HT1080 (cell line): Measurements from ENCODE around the gene NUDT16L1. TPM values are rescaled to one million over a fixed set of nuclear protein-coding genes. Genes with fewer than 3 reads are reported as not detected.
A peak's percentile ranks its signal among the peaks of the same experiment; 100 is the strongest.

Experiments
- DNase-seq: peaks from one replicate; pipeline ENCODE4 v3.0.0-alpha.2; 2015; ENCODE audit warnings: low read depth
- total RNA-seq: library from RNA; depleted of rRNA; stranded (reverse); fragments of >200 nt; shearing (Covaris generic); gene quantifications from 2 replicates; pipeline ENCODE4 v1.2.3, GENCODE V29; 2014

Gene NUDT16L1
- total RNA-seq, 1 experiment from 2014 or later, result 27.3 TPM

DNA sequence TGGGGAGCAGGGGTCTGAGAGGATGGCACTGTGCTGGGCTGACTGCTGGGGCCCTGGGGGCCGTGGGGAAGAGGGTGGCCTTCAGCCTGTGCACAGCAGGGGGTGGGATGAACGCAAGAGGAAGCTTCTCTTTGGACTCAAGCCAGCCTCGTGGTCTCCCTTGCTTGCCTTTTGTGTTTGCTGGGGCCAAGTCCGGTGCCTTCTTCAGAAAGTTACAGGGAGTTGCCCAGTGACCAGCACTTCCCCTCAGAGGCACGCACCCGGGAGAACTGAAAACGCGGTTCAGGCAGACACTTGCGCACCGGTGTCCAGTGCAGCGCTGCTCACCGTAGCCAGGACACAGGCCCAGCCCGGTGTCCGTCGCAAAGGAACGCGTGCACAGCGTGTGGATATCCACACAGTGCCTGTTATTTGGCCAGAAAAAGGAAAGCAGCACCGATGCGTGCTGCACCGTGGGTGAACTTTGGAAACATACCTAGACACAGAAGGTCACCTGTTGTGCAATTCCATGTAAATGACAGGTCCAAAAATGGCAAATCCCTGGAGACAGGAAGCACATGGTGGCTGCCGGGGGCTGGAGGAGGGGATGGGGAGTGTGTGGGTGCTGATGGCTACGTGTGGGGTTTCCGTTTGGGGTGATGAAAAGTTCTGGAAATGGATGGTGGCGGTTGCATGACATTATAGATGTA lies 29.4 kb upstream of the NUDT16L1 start:
- DNase-seq, result no peak

DNA sequence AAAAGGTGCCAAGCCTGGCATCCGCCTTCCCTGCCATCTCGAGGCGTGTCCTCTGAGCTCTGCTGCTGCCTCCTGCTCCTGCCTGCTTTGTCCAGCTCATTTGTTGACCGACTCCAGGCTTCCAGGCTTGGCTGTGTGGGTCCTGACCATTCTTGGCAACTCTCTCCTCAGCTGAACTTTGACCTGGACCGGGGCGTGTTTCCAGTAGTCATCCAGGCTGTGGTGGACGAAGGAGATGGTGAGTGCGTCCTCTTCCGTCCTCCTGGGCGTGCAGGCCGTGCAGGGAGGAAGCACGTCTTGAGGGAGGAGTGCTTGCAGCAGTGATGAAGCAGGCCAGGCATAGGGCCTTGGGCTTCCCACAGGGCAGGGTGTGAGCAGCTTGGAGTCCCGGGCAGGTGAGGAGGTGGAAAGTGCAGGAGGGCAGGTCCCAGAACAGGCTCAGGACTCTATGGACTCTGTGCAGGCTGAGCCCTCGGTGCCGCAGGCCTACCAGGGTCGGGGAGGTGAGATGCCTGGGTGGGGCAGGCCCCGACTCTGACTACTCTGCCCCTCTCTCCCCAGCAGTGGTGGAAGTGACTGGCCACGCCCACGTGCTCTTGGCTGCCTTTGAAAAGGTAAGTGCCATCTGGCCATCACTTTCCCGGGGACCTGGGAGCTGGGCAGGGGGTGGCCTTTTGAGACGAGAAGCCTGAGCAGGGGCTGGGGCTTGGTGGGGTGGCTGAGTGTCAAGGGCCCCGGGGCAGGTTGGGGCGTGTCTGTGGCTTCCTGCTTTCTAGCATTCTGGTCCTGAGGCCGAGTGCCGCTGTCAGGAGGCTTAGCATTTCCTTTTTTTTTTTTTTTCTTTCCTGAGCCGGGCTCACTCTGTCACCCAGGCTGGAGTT lies 28.6 kb upstream of the NUDT16L1 start:
- no peak for DNase-seq

DNA sequence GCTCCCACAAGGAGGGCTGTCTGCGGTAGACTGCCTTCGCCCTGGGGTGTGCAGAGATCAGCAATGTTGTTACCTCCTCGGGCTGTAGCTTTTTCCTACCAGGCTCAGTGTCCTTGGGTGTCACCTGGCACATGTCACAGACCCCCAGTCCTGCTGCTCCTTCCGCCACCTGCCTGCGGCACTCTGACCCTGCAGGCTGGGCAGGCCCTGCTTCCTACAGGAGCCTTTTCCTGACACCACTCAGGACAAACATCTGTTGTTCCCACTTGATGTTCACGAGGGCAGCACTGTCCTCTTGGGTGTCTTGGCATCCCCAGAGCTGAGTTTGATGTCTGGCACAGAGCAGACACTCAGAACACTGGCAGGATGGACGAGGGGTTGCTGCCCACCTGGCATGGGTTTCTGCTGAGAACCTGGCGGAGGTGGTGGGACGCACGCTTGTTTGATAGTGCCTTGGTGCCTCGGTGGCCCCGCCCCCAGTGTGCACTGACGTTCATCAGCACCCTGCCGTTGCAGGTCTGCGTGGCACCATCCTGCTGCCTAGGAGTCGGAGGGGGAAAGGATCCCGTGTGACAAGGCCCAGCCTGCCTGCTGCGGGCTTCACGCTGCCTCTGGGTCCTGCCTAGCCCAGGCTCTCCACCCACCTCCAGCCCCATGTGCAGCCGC lies 26.7 kb upstream of the NUDT16L1 start:
- no peak for DNase-seq

DNA sequence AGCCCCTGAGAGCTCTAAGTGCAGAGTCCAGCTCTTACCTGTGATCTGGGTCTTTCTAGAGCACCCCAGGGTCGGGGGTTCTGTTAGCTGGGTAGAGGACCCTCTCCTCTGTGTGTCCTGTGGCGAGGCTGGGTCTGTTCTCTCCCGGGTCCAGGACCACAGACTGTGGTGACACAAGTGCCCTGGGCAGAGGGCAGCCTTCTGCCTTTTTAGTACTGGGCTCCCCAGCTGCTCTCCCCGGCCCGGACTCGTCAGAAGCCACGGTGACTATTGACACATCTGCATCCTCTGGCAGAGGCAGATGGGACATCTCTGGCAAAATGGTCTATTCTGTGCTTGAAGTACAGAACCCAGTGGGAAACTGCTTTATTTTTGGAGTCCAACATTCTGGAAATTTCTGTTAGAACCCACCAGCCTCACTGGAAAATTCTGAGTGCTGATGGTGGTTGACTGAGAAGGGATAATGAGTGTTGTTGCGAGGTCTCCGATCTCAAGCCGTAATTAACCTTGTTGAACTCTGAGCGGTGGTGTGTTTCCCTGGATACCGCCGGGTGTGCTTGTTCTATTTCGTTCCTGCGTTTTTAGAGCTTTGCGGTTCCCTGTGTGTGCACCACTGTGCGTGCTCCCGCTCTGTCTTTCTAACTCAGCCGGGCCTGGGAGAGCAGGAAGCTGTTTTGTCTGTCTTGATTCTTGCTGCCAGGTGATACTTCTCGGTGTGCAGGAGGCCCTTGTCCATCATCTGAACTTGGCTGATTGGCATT lies 26.0 kb upstream of the NUDT16L1 start:
- no peak for DNase-seq

DNA sequence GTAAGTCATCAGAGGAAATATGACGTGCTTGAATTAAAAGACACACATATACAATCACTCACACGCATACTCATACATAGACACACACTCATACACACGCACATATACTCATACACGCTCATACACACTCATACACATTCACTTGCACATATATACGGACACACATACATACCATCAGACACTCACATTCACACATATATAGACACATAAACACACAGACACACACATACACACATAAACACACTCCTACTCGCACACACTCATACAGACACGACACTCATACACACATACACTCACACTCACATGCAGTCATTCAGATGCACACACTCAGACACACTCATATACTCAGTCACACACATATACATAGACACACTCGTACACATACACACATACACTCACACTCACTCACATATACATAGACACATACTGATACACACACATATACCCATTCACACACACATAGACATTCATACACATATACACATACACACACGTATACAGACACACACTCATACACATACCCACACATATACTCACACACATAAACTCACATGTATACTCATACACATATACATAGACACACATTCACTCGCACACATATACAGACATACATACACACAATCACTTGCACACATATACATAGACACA lies 24.9 kb upstream of the NUDT16L1 start:
- DNase-seq, result no peak

DNA sequence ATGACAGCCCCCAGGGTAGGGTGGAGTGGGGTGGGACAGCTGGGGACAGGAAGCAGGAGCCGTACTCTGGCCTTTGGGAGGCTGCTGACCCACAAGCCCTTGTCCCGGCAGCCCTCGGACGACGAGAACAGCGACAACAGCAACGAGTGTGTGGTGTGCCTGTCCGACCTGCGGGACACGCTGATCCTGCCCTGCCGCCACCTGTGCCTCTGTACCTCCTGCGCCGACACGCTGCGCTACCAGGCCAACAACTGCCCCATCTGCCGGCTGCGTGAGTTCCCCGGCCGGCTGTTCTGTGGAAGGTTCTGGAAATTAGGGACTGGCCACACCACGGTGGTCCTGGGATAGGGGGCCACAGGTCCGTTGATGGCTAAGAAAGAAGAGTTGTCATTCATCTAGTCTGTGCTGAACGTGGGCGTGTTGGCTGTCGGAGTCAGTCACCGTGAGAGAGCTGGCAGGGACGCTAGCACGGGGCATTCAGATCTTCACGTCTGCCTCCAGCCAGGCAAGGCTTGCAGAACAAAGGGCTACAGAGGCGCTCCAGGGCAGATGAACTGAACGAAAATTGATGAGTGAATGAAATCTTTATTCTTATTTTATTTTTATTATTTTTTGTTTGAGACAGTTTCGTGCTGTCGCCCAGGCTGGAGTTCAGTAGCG lies 19.8 kb upstream of the NUDT16L1 start:
- no peak for DNase-seq

DNA sequence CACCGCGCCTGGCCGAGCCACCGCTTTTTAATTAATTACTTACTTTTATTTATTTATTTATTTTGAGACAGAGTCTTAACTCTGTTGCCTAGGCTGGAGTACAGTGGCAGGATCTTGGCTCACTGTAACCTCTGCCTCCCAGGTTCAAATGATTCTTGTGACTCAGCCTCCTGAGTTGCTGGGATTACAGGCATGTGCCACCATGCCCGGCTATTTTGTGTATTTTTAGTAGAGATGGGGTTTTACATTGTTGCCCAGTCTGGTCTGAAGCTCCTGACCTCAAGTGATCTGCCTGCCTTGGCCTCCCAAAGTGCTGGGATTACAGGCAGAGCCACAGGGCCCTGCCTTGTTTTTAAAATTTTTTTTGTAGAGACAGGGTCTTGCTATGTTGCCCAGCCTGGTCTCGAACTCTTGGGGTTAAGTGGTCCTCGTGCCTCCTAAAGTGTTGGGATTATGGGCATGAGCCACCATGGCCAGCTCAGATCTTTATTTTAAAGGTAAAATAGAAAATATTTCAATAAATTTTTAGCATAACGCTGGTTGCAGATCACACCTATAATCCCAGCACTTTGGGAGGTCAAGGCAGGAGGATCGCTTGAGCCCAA lies 18.3 kb upstream of the NUDT16L1 start:
- no peak for DNase-seq

DNA sequence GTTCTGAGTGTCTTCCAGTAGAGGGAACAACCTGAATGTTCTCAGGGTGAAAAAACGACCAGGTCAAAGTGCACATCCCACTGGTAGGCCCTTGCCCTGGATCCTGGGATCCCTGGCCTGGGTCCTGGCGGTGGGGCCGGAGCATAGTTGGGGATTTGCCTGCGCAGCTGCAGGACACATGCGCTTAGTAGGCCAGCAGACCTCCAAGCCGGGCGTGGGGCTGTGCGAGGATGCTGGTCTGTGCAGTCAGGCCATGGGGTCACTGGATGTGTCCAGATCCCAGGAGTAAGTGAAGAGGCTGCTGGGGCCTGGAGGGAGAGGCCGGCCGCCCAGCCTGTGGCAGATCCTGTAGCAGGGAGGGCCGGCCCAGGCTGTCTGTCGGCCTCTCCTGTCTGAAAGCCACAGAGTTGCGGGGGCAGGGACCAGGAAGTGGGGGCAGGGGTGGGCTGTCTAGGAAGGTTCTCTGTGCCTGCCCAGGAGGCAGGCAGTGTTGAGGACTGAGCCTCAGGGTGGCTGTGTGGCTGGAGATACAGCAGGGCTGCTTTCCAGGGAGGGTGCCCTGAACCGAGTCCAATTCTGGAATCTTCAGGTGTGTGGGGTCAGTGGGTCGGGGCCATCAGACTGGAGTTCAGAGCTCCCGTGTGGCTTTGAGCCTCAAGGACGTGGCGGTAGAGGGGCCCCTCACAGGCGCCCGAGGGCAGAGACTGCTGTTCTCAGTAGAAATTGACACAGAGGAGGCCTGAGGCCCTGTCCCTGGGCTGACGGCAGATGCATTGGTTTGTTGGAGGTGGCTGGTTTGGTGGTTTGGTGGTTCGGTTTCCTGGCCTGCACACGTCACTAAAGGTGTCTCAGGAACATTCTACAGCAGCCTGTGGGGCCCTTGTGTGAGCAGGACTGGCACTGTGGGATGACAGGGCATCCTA lies 17.2 kb upstream of the NUDT16L1 start:
- no peak for DNase-seq

DNA sequence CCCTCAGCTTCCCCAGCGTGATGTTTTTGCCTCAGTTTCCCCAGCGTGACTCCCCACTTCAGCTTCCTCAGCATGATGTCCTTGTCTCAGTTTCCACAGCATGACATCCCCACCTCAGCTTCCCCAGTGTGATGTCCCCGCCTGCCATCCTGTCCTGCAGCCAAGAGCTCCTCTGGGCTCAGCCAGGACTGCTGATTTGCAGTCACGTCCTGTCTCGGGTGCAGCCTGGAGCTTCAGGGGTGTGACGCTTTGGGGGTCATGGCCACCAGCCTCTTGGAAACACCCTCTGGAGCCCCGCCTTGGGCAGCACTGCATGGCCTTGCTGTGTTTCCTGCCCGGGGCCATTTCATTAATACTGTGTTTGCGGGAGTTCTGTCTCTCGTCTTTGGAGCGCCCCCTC lies 16.5 kb upstream of the NUDT16L1 start:
- DNase-seq, result no peak

DNA sequence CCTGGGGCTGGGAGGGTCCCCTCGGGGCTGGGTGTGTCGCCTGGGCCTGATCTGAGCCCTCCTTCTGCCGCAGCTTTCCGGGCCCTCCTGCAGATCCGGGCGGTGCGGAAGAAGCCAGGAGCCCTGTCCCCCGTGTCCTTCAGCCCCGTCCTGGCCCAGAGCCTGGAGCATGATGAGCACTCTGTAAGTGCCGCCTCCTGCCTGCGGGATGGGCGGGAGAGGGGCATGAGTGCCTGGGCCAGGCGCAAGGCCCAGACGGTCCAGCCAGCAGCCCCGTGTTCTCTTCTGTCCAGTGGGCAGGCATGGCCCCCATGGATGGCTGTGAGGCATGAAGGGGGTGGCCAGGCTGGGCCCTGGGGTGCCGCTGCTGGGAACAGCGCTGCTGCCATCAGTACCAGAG lies 16.0 kb upstream of the NUDT16L1 start:
- DNase-seq, result no peak

DNA sequence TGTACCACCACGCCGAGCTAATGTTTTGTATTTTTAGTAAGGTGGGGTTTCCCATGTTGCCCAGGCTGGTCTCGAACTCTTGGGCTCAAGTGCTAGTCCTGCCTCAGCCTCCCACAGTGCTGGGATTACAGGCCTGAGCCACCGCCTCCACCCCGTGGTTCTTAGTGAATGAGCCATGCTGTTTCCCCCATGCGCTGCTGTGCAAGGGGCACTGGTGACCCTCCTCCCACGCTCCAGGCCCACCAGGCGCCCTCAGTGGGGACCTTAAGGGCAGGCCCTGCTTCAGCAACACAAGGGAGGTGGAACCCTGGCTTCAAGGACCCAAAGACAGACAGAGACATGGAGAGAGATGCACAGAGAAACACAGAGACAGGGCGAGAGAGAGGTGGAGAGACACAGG lies 15.4 kb upstream of the NUDT16L1 start:
- DNase-seq, result no peak

DNA sequence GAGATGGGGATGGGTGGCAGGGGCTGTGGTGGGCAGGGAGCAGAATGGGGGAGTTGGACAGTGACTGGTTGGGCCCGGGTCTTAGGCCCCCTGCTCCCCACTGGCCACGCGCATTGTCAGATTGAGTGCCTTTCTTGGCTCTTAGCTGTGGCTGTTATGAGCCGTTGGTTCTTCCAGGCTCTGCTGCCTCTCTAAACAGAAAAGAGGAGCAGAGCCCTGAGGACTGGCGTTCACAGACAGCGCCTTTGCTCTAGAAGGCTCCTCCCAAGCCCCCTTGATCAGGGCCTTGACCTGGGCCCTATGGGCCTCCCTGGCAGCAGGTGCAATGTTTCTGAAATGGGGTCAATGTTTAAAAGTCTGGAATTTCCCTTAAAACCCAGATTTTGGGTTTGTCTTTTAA lies 14.8 kb upstream of the NUDT16L1 start:
- no peak for DNase-seq

DNA sequence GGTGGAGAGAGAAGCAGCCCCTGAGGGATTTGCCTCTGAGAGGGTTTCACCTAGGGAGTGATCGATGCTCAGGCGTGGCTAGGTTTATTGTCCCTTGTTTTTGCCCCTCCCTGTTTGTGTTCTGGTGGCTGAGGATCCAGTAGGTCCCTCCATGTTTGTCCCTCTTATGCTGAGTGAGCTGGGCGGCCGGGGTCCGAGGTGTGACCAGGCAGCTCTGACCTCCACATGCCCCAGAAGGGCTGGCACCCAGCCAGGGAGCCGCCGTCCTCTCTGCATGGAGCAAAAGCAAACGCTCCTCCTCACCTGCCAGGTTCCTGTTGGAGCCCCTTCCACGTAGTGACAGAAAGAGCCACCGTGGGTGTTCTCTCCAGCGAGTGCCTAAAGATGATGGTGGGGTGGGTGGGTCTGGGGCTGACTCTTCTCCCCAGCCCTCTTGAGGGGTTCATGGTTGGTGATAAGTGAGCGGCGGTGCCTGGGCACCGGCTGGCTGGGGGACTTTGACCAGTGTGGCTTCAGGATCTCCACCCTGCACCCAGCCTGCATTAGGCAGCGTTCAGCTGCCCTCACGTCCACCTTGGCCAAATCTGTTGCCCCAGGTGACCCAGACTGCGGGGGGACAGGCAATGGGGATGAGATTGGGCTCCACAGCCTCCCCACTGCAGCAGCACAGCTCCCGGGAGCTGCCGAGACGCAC lies 14.1 kb upstream of the NUDT16L1 start:
- no peak for DNase-seq

DNA sequence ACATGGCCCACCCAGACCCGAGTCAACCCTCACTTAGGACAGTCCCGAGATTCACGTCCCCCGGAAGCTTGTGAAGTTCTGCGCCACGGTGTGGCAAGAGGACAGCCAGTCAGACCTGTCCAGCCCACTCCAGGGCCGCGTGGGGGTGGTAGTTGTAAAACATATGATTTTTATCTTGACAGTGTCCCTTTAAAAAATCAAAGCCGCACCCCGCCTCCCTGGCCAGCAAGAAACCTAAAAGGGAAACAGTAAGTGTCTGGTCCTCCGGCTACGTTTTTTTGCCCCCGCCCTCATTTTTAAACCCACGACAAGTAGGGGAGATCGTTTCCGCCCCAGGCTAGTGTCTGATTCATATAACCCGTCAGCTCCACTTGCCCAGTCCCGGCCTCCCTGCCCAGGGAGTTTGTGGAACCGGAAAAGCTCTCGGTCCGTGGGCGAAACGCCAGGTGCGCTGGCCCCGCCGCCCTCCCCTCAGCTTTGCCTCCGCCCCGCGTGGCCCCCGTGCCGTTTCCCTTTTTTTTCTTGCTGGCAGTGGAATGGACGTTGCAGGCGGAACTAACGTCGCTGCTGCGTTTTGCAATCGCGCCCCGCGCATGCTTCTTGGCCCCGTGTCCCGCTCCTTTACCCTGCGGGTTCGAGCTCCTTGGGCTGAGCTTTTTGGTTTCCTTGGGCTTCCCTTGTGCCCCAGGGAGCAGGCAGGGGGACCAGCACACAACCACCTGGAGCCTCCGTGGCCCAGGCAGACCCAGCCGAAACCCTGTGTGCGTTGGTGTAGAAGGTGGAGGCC lies 13.3 kb upstream of the NUDT16L1 start:
- DNase-seq, result peak; percentile 63

DNA sequence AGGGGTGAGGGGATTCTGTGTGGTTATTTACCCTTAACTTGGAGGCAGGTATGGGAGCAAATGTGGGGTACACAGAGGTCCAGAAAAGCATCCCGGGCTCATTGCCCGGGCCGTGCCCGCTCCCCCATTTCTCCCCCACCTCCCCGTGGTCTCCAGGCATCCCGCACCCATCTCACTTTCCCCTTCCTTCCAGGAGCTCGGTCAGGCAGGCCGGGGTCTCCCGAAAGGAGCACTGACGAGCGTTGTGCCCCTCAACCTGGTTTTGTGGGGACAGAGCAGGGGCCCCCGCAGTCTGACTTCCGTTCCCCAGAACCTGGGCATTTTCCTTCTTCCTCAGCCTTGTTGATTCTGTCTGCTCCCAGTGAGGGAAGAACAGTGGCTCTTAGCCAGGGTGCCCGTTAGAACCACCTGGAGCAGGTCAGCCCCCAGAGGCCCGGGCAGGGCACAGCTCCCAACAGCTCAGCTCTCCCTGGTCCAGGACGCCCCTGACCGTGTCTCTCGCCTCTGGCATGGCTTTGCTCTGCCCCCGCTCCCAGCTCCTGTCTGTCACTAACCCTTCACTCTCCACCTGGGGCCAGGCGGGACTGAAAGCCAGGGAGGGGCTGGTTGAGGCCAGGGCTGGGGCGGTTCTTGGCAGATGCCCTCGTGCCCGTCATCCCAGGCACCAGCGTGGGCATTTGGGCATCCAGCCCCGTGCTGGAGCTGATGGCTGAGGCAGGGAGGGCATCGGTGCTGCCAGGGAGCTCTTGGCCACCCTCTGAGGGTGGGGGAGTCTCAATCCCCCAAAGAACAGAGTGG lies 12.5 kb upstream of the NUDT16L1 start:
- DNase-seq, result no peak

DNA sequence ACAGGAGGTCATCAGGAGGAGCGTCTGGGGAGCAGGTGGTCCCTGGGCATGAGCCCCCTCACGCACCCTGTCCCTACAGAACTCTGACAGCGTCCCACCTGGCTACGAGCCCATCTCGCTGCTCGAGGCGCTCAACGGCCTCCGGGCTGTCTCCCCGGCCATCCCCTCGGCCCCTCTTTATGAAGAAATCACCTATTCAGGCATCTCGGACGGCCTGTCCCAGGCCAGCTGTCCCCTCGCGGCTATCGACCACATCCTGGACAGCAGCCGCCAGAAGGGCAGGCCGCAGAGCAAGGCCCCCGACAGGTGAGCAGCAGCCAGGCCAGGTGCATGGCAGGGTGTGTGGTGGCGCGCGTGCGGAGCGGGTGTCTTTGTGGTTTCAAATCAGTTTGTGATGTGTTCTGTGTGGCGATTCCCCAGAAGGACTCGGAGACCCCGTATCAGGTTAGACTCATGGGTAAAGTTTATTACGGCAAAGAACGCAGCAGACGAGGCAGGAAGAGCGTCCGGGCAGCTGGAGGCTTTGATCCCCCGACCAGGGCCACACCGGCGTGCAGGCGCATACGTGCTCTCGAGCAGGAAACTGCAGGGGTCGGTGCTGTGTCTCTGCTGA lies 11.8 kb upstream of the NUDT16L1 start:
- DNase-seq, result no peak
